Measurements from ENCODE around the gene RASGEF1B. TPM values are rescaled to one million over a fixed set of nuclear protein-coding genes. Genes with fewer than 3 reads are reported as not detected.

RASGEF1B gene
- total and polyA plus RNA-seq, 2 of the 13 experiments (the other 11 are each of a cell fraction or from before 2014, with no cell fraction given) = 0.04 TPM

DNA sequence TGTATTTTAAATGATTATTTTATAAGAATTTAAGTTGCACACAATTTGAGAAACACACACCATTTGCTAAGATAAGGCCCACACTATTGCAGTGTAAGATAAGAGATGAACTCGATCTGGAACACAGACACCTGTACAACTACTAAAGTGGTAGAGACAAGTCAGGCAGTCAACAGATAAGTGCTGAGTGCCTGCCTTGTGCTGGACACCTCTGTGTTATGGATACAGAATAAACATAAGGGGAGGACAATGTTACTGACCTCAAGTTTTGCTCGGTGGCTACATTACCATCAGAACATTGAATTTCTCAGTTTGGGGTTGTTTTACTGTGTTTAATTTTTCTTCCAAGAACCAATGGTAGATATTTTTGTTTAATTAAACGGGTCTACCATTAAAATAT is 74.1 kb downstream of the RASGEF1B start:
- Histone ChIP-seq H3K9me3 (ENCODE audit: low read length) (no peaks in the 10 kb centered on the region), H3K4me1 (ENCODE audit: insufficient read depth, low read length) (no peaks in the 10 kb centered on the region), H3K79me2 (ENCODE audit: insufficient read depth, low read length) (no peaks in the 10 kb centered on the region), H3K27me3 (ENCODE audit: control insufficient read depth in 1 of 2, insufficient read depth in 2 of 2, low read length in 2 of 2) (no peaks in the 10 kb centered on the region; a peak in 1 of 5 replicates), H4K20me1 (ENCODE audit: insufficient read depth, low read length) (no peaks in the 10 kb centered on the region), H2AFZ (ENCODE audit: low read length) (no peak overlapping the region), H3K36me3 (replicated peaks in 1 of 2; ENCODE audit: control insufficient read depth in 1 of 2, insufficient read depth in 2 of 2, low read length in 2 of 2) (no peaks in the 10 kb centered on the region), H3K27ac (ENCODE audit: extremely low read length, insufficient read depth, low read length) (no peak overlapping the region), H3K4me2 (ENCODE audit: low read depth, low read length) (no peak overlapping the region), H3K9ac (ENCODE audit: insufficient read depth, low read depth, low read length) (no peak overlapping the region), H3K4me3 (replicated peaks in 1 of 3; ENCODE audit: insufficient read depth in 1 of 3, low read depth in 2 of 3, low read length in 3 of 3) (no peak overlapping the region)
- no peak for ATAC-seq
- WGBS (ENCODE audit: low lambda C conversion rate) = 0% methylated on average over 3 of the region's 3 CpGs
- no peak for TF ChIP-seq GPN1 (CRISPR knock-in tag; IDR thresholded peaks at IDR 0.05; ENCODE audit: borderline replicate concordance)
- TF ChIP-seq, protein P1, sequence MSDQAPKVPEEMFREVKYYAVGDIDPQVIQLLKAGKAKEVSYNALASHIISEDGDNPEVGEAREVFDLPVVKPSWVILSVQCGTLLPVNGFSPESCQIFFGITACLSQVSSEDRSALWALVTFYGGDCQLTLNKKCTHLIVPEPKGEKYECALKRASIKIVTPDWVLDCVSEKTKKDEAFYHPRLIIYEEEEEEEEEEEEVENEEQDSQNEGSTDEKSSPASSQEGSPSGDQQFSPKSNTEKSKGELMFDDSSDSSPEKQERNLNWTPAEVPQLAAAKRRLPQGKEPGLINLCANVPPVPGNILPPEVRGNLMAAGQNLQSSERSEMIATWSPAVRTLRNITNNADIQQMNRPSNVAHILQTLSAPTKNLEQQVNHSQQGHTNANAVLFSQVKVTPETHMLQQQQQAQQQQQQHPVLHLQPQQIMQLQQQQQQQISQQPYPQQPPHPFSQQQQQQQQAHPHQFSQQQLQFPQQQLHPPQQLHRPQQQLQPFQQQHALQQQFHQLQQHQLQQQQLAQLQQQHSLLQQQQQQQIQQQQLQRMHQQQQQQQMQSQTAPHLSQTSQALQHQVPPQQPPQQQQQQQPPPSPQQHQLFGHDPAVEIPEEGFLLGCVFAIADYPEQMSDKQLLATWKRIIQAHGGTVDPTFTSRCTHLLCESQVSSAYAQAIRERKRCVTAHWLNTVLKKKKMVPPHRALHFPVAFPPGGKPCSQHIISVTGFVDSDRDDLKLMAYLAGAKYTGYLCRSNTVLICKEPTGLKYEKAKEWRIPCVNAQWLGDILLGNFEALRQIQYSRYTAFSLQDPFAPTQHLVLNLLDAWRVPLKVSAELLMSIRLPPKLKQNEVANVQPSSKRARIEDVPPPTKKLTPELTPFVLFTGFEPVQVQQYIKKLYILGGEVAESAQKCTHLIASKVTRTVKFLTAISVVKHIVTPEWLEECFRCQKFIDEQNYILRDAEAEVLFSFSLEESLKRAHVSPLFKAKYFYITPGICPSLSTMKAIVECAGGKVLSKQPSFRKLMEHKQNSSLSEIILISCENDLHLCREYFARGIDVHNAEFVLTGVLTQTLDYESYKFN (CRISPR knock-in tag; conservative IDR thresholded peaks at IDR 0.05) = no peak
- TF ChIP-seq ESRRA (CRISPR knock-in tag; IDR thresholded peaks at IDR 0.05; ENCODE audit: low read depth) = no peak
- TF ChIP-seq KDM2A (CRISPR knock-in tag; IDR thresholded peaks at IDR 0.05; ENCODE audit: borderline replicate concordance, low read depth) = no peak
- TF ChIP-seq, protein P2, sequence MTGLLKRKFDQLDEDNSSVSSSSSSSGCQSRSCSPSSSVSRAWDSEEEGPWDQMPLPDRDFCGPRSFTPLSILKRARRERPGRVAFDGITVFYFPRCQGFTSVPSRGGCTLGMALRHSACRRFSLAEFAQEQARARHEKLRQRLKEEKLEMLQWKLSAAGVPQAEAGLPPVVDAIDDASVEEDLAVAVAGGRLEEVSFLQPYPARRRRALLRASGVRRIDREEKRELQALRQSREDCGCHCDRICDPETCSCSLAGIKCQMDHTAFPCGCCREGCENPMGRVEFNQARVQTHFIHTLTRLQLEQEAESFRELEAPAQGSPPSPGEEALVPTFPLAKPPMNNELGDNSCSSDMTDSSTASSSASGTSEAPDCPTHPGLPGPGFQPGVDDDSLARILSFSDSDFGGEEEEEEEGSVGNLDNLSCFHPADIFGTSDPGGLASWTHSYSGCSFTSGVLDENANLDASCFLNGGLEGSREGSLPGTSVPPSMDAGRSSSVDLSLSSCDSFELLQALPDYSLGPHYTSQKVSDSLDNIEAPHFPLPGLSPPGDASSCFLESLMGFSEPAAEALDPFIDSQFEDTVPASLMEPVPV (CRISPR knock-in tag; IDR thresholded peaks at IDR 0.05) = no peak
- no peak for TF ChIP-seq ZNF329 (CRISPR knock-in tag; IDR thresholded peaks at IDR 0.05; ENCODE audit: low read depth)
- TF ChIP-seq RFX3 (CRISPR knock-in tag; IDR thresholded peaks at IDR 0.05) = no peak
- TF ChIP-seq HMGA1 (CRISPR knock-in tag; conservative IDR thresholded peaks at IDR 0.05) = no peak
- TF ChIP-seq, protein P3, sequence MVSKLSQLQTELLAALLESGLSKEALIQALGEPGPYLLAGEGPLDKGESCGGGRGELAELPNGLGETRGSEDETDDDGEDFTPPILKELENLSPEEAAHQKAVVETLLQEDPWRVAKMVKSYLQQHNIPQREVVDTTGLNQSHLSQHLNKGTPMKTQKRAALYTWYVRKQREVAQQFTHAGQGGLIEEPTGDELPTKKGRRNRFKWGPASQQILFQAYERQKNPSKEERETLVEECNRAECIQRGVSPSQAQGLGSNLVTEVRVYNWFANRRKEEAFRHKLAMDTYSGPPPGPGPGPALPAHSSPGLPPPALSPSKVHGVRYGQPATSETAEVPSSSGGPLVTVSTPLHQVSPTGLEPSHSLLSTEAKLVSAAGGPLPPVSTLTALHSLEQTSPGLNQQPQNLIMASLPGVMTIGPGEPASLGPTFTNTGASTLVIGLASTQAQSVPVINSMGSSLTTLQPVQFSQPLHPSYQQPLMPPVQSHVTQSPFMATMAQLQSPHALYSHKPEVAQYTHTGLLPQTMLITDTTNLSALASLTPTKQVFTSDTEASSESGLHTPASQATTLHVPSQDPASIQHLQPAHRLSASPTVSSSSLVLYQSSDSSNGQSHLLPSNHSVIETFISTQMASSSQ (IDR thresholded peaks at IDR 0.05; ENCODE audit: low read depth) = no peak
- TF ChIP-seq, protein P3 (CRISPR knock-in tag; IDR thresholded peaks at IDR 0.05; ENCODE audit: borderline replicate concordance) = no peak
- POLR2A ChIA-PET = no interaction called here
- no peak for DNase-seq (ENCODE audit: low spot score)
- no TSS peak for BruUV-seq (replicated peaks)
- intact Hi-C loops (cut with micrococcal nuclease; ENCODE audit: unreplicated experiment) = no loop called here
- CTCF ChIA-PET (ENCODE audit: low intra/inter-chr PET ratio, low total read pairs) = no interaction called here
- in situ Hi-C loops (cut with HindIII; ENCODE audit: extremely low pct_ligation_motif_present, low pct_unique_long_range_greater_than_20kb) = no loop called here
- FAIRE-seq = no peak

Measured in HepG2 (cell line).